Activated T-cell treated with anti-CD3 and anti-CD28 coated beads for 1 hour (primary cell): ENCODE results near the gene DAAM2.

Source experiments
- DNase-seq: peaks from one replicate; pipeline ENCODE4 v3.0.0-alpha.2; 2020; ENCODE audit warnings: low read depth

DAAM2 gene

GRCh38 chr6:39787322-39787721 lies 4.9 kb upstream of the DAAM2 start:
- DNase-seq = no peak

DNA sequence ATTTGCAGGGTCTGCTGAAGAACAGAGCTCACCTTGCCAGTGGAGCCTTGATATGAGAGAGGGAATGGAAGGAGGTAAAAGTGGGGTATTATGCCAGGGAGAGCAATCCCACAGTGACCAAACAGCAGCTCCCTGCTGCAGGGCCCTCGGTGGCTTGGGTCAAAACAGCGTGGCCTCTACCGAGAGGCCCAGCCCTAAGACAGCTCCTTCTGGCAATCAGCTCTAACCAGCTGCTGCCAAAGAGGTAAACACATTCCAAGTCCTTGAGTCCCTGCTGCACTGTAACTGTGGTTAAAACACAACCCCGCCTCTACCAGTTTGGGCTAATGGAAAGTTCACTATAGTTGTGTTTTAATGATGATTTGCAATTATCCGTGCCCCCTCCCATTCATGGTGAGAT lies 1.4 kb upstream of the DAAM2 start:
- no peak for DNase-seq

- DNase-seq = no peak
Observed at GRCh38 chr6:39791311-39791710, 865 bp upstream of the DAAM2 start.

- no peak for DNase-seq
Observed at GRCh38 chr6:39792540-39793450, 619 bp downstream of the DAAM2 start.

DNA sequence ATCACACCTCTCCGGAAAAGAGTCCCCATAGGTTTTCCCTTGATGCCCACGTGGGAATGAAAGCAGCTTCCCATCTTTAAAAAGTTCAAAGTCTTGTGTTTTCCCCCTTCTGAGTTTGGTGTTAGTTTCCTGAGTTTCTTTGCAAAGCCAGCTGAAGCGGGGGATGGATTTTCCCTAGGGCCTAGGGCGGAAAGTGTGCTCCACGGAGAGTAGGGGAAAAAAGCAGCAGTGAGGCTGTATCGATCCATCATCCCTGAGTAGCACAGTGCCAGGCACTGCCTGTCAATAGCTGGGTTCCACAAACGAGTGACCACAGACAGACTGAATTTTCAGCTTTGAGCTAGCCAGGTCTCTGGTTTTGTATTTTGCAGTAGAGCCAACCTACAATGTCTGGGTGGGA lies 1.3 kb downstream of the DAAM2 start:
- no peak for DNase-seq

DNA sequence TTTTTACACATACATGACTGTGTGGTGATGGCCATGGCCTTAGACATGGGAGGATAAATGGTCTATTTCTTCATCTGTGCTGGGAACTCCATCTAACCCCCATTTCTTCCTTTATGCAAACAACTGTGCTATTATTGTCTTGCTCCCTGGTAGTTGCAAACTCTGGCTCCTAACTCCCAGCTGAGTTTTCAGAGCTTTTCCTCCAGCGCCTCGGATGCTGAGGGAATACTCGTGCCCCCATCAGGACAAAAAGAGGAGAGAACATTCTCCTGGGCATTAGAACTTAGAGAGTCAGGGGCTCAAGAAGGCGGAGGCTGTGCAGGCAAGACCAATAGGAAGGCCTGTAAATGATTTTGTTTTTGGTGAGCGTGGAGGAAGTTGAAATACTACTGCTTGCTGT lies 2.1 kb downstream of the DAAM2 start:
- no peak for DNase-seq

DNA sequence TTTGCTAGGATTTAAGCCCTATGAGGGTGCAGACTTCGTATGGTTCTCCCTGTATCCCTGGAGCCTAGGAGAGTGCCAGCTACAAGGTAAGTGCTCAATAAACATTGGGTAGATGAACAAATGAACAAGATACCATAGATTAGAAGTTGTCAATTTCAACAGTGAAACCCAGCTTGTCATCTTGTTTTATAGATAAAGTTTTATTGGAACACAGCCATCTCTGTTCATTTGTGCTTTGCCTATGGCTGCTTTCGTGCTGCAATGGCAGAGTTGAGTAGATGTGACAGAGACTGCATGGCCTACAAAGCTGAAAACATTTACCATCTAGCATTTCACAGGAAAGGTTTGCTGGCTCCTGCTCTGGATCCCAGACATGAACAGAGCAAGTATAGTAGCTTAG lies 5.6 kb downstream of the DAAM2 start:
- DNase-seq = no peak

DNA sequence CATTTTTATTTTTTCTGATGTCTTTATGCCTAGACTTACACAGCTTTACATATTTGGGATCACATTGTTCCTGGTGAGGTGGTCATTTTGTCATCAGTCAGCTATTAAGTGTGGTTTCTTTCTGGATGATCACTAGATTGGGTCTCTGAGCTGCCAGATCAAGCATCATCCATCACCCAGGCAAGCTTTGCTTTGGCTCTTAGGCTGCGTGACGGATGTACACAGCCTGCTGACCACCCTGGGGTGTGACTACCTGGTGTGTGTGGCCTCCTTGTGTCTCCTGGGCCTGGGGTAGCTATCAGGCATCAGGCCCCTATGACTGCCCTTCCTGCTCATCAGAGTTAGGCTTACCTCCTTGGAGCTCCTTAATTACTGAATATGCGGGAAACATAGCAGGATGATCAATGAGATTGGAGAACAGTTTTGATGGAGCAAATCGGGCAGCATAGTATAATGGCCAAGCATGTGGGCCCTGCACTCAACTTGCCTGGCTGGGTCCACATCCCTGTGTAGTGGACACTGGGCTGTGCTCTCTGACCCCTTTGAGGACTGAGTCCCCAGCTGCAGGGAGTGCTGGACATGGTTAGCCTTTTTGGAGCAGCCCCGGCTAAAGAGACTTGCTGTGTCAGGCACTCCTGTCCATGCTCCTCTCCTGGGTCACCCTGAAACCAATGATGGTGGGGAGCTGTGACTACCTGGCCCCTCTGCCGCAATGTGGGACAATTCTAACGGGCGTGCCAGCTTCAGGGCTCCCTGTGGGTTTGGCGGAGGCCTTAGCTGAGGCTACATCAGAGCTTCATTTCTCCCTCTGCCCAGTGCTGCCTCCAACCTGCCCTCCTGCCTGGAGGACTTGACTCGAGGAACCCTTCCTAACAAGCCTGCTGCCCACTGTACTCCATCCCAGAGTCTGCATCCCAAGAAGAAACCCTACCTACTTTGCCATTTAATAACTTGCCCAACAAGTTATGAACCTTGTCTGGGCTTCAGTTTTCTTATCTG lies 8.2 kb downstream of the DAAM2 start:
- DNase-seq = no peak

- DNase-seq = no peak
Observed at GRCh38 chr6:39801456-39802251, 9.5 kb downstream of the DAAM2 start.

DNA sequence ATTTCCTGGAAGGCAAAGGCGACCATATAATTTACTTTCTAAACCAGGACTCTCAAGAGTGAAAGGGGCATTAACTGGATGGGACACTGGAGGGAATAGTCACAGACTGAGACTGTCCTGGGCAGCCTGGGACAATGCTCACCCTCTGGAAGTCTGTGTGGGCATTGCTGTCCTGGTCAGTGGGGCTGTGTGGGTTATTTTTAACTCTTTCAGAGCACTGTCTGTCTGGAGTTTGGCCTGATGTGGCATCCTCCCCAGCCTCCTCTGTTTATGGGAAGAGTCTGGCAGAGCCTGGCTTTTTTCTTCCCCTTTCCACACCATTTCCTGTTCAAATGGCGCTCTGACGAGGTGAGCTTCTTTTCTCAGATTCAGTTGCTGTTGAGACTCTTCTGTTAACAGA lies 11.7 kb downstream of the DAAM2 start:
- DNase-seq = no peak

- DNase-seq = no peak
Observed at GRCh38 chr6:39804466-39805065, 12.4 kb downstream of the DAAM2 start.

DNA sequence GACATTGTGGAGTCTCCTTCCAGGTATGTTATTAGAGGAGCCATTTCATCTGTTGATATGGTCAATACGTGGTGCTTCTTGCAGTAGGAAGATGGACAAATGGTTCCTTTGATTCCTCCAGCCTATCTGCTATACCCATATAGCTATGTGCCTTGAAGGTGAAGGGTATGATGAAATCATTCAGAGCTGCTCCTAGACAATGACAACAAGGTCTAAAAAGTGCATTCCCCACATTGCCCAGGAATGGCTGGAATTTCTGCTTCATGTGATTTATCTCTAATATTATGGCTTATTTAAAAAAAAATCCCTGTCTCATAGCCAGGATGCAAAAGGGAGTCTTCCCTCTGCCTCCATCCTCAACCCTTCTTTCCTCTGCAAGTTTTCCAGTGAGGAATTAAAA lies 14.1 kb downstream of the DAAM2 start:
- no peak for DNase-seq

GRCh38 chr6:39808346-39808745 lies 16.2 kb downstream of the DAAM2 start:
- no peak for DNase-seq

DNA sequence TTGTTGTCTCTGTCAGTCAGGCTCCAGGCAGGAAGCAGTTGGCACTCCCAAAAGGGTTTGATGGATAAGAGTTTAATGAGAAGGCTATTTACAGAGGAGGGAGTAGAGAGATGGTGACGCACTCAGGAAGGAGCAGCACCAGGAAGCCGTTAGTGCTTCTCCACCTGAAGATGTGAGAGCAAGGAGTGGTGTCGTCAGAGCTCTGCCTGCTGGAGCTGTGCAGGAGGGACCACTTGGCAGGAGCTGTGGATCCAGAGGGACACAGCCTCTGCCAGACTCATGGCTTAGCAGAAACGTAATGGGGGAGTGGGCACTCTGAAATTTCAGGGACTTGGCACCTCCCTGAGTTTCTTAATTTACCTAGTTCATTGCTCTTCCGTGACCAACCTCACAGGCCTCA lies 16.8 kb downstream of the DAAM2 start:
- no peak for DNase-seq

DNA sequence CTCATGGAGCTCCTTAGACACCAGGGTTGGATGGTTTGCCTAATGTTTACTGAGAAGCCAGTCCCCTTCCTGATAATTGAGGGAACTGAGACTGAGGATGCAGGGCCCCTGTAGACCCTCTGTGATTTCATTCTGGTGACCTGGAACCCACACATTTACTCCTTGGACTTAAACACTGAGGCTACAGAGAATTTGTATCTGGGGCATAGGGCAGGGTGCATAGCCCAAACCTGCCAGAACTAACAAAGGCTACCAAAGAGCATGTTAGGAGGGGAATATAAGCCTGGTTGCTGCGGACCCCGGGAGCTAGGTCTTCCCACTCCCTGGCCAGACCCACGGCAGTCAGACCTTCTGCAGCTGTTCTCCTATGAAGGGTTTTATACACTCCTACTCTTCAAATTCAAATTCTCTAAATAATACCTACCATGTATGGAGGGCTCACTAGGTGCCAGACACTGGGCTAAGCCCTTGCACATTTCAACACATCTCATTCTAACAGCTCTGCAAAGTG lies 19.7 kb downstream of the DAAM2 start:
- DNase-seq = no peak

GRCh38 chr6:39812496-39812852 lies 20.3 kb downstream of the DAAM2 start:
- no peak for DNase-seq

DNA sequence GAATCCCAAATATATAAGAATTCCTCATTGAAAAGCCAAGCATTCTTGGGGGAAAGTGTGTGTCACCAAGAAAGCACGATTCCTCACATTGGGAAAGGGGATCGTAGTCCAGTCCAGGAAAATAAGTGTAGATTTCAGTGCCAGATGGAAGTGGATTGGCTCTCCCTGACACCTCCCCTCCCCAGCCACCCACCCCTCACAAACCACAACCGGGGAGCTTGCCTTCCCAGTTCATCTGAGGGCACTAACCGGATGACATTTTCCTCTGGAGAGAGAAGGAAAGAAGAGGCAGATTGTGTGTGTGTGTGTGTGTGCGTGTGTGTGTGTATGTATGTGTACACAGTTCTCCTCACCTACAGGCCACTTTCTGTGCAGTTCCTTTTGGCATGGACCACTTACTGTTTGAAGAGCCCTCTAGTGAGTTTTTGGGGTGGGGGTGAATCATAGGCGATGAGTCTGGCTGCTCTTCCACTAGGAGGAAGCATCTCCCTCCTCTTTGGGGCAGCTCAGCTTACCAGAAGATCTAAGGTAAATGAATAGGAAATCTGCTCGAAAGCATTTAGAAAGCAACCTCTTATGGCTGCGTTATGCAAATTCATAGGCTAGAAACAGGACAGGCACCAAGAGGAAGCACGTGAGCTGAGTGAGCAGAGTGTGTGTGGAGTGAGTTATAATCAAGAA lies 20.8 kb downstream of the DAAM2 start:
- no peak for DNase-seq

- DNase-seq = no peak
Observed at GRCh38 chr6:39814236-39814635, 22.1 kb downstream of the DAAM2 start.

GRCh38 chr6:39815356-39815755 lies 23.2 kb downstream of the DAAM2 start:
- no peak for DNase-seq

DNA sequence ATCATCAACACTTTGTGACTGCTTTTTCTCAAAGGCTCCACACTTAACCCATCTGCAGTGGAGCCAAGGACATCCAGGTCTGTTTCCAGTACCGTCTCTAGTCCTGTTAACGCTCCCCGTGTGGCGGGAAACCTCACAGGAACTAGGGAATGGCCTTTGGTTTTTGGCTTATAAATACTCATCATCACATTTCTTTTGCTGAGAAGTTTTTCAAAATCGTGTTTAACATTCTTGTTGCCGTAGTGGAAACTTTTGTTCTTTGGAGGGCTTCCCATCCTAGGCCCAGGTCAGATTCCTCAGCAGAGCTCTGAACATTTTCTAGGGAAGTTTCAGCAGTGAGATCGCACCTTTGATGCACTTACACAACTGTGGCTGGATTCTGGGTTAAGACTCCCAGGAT lies 24.6 kb downstream of the DAAM2 start:
- DNase-seq = no peak

DNA sequence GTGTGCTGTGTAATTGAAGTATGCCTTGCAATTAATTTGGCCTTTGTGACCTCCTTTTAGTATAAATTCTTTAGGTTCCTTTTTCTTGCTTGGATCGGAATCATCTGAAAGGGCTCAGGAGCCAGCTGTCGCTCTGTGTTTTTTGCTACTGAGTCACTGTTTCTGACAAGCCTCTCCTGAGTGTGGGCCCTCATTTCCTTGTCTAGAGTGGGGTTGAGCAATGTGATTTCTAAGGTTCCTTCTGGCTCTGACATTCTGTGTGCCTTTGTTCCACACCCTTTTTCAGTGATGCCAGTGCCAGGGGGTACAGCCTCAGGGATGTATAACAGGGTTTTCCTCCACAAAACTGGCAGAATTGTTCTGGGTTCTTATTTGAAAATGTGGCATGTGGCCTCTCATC lies 26.5 kb downstream of the DAAM2 start:
- no peak for DNase-seq
